Esophagus muscularis mucosa (tissue), 3 donors: ENCODE results near the gene LTA4H.

Experiments
- POLR2A ChIP-seq: fragments of 450-650 bp; IDR thresholded peaks from one replicate; pipeline ENCODE4 v1.6.1; 2017; ENCODE audit warnings: antibody characterized with exemption, moderate library complexity, mild to moderate bottlenecking, low read depth
- TF ChIP-seq, protein P1 (sequence below), 3 experiments: fragments of 200-600 bp in 2 of 3; fragments of 450-650 bp in 1 of 3; sonication (generic) in 2 of 3; IDR thresholded peaks; one replicate each; pipeline ENCODE4 v1.5.1; 2017 to 2019; ENCODE audit warnings: antibody characterized with exemption in 3 of 3, mild to moderate bottlenecking in 2 of 3, moderate library complexity in 1 of 3

DNA sequence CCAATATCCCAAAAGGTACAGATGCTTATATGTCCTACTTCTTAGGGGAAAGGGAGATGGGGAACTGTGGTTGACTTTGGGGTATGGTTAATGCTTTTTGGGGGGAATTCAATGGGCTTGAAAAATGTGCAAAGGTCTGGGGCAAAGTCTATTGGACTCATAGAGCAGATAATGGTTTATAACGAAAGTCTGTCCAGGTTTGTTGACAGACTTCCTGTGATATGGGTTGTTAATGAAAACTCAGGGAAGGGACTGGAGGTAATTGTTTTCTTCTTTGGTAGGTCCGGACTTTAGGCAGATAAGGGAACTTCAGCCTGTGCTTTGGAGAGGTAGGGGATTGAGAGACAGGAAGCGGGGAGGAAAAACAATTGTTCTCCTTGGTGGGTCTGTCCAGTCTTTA is 46.2 kb upstream of the LTA4H start:
- TF ChIP-seq, protein P1, sequence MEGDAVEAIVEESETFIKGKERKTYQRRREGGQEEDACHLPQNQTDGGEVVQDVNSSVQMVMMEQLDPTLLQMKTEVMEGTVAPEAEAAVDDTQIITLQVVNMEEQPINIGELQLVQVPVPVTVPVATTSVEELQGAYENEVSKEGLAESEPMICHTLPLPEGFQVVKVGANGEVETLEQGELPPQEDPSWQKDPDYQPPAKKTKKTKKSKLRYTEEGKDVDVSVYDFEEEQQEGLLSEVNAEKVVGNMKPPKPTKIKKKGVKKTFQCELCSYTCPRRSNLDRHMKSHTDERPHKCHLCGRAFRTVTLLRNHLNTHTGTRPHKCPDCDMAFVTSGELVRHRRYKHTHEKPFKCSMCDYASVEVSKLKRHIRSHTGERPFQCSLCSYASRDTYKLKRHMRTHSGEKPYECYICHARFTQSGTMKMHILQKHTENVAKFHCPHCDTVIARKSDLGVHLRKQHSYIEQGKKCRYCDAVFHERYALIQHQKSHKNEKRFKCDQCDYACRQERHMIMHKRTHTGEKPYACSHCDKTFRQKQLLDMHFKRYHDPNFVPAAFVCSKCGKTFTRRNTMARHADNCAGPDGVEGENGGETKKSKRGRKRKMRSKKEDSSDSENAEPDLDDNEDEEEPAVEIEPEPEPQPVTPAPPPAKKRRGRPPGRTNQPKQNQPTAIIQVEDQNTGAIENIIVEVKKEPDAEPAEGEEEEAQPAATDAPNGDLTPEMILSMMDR (IDR thresholded peaks at IDR 0.05), result no peak
- TF ChIP-seq POLR2A, result no peak
